Measurements from ENCODE around the gene FNDC8. TPM values are rescaled to one million over a fixed set of nuclear protein-coding genes. Genes with fewer than 3 reads are reported as not detected.
"Not testable (repeated sequence)": the region's sequence is repeated elsewhere in the genome, so short reads cannot be mapped to it uniquely, and the experiment has no call there.

The FNDC8 gene
- total and polyA plus RNA-seq, 2 experiments from 2014 or later = not detected

DNA sequence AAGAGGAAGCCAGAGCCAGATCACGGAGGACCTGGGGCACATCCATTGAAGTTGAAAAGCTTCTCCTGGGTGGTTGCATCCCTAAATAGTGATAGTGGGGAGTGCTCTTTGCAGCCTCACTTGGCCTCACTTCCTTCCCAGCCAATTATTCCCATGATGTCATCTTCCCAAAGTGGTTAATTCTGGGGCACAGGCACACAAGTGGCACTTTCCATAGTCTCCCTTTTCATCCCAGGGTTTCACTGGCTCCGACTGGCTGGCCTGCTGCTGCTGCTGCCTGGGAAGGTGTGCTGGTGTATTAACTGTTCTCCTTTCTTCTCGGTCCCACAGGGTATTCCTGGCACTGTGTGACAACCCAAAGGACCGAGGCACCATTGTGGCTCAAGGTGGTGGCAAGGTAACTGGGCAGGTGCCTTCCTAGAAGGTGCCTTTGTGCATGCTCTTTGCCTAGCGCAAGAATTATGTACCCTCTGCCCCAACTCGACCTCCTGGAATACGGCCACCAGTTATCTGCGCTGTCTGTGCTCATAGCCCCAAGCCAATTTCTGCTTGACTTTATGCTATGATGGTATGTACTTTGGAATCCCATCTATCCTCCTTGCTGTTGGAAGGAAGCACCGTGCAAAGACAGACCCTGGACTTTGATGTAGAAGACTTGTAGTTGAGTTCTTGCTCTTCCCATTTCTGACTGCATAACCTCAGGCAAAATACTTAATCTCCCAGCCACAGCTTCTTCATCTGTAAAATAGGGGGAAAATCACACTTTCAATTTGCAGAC, 54.4 kb downstream of the FNDC8 start:
- no peaks in the 10 kb centered on the region for H3K9me3 ChIP-seq (ENCODE audit: low read depth)
- H3K36me3 ChIP-seq = peaks cover 76% of the 10 kb centered on the region
- no peaks in the 10 kb centered on the region for H3K4me1 ChIP-seq (ENCODE audit: low read depth)
- DNase-seq (ENCODE audit: low read depth in 1 of 2, low spot score in 1 of 2) = no peak
- TF ChIP-seq, protein P1, sequence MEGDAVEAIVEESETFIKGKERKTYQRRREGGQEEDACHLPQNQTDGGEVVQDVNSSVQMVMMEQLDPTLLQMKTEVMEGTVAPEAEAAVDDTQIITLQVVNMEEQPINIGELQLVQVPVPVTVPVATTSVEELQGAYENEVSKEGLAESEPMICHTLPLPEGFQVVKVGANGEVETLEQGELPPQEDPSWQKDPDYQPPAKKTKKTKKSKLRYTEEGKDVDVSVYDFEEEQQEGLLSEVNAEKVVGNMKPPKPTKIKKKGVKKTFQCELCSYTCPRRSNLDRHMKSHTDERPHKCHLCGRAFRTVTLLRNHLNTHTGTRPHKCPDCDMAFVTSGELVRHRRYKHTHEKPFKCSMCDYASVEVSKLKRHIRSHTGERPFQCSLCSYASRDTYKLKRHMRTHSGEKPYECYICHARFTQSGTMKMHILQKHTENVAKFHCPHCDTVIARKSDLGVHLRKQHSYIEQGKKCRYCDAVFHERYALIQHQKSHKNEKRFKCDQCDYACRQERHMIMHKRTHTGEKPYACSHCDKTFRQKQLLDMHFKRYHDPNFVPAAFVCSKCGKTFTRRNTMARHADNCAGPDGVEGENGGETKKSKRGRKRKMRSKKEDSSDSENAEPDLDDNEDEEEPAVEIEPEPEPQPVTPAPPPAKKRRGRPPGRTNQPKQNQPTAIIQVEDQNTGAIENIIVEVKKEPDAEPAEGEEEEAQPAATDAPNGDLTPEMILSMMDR (IDR thresholded peaks at IDR 0.05; ENCODE audit: low read depth, low read length) = no peak
- H3K27me3 ChIP-seq = no peaks in the 10 kb centered on the region
- no peak overlapping the region for H3K4me3 ChIP-seq
- H3K27ac ChIP-seq = no peak overlapping the region

DNA sequence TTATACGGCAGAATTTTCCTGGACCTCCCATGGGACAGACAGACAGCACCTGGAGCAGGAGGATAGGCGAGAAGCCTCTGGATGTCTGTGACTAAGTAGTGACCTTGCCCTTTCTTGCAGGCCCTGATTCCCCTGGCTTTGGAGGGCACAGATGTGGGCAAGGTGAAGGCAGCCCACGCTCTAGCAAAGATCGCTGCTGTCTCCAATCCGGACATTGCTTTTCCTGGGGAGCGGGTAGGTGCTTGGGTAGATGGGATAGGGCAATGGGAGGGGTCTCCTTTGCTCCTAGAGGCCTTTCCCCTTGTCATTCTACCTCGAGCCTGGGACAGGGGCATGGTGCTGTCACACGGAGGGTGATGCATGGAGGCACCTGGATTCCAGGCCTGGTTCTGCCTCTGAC, 55.5 kb downstream of the FNDC8 start:
- TF ChIP-seq, protein P1 (IDR thresholded peaks at IDR 0.05; ENCODE audit: low read depth, low read length) = no peak
- Histone ChIP-seq H3K4me1 (ENCODE audit: low read depth) (no peaks in the 10 kb centered on the region), H3K27ac (no peak overlapping the region), H3K9me3 (ENCODE audit: low read depth) (no peaks in the 10 kb centered on the region), H3K36me3 (peaks cover 71% of the 10 kb centered on the region), H3K27me3 (no peaks in the 10 kb centered on the region), H3K4me3 (no peak overlapping the region)
- no peak for DNase-seq (ENCODE audit: low read depth in 1 of 2, low spot score in 1 of 2)

DNA sequence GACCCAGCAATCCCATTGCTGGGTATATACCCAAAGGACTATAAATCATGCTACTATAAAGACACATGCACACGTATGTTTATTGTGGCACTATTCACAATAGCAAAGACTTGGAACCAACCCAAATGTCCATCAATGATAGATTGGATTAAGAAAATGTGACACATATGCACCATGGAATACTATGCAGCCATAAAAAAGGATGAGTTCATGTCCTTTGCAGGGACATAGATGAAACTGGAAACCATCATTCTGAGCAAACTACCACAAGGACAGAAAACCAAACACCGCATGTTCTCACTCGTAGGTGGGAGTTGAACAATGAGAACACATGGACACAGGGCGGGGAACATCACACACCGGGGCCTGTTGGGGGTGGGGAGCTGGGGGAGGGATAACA, 58.0 kb downstream of the FNDC8 start:
- DNase-seq (ENCODE audit: low read depth in 1 of 2, low spot score in 1 of 2); H3K27ac ChIP-seq; H3K27me3 ChIP-seq; H3K4me3 ChIP-seq; H3K4me1 ChIP-seq (ENCODE audit: low read depth); H3K9me3 ChIP-seq (ENCODE audit: low read depth): not testable (repeated sequence)
- H3K36me3 ChIP-seq = peaks cover 74% of the 10 kb centered on the region

Other genes with a start within 250 kb of the FNDC8 start
- 4.8 and 5.6 TPM in 2 replicates for gene CCT6B, start 160.2 kb upstream of the FNDC8 start, total RNA-seq
- gene CCT6B, start 160.2 kb upstream of the FNDC8 start, polyA plus RNA-seq = 4.7 and 5.6 TPM in 2 replicates
- gene ZNF830, start 160.1 kb upstream of the FNDC8 start, total RNA-seq = 11.5 and 19.0 TPM in 2 replicates
- gene ZNF830, start 160.1 kb upstream of the FNDC8 start, polyA plus RNA-seq = 20.4 and 20.9 TPM in 2 replicates
- gene LIG3, start 141.1 kb upstream of the FNDC8 start, total RNA-seq = 48.9 and 85.5 TPM in 2 replicates
- gene LIG3, start 141.1 kb upstream of the FNDC8 start, polyA plus RNA-seq = 27.9 and 37.7 TPM in 2 replicates
- gene RFFL, start 57.9 kb upstream of the FNDC8 start, total RNA-seq = 8.6 and 22.3 TPM in 2 replicates
- gene RFFL, start 57.9 kb upstream of the FNDC8 start, polyA plus RNA-seq = 3.7 and 4.9 TPM in 2 replicates
- gene RAD51D, start 1.8 kb upstream of the FNDC8 start, total RNA-seq = 4.9 and 5.8 TPM in 2 replicates
- gene RAD51D, start 1.8 kb upstream of the FNDC8 start, polyA plus RNA-seq = 14.0 and 15.1 TPM in 2 replicates
- gene NLE1, start 20.7 kb downstream of the FNDC8 start, total RNA-seq = 19.9 and 20.9 TPM in 2 replicates
- 11.4 and 12.0 TPM in 2 replicates for gene NLE1, start 20.7 kb downstream of the FNDC8 start, polyA plus RNA-seq
- gene UNC45B, start 26.2 kb downstream of the FNDC8 start, total RNA-seq = 238 and 241 TPM in 2 replicates
- gene UNC45B, start 26.2 kb downstream of the FNDC8 start, polyA plus RNA-seq = 174 and 197 TPM in 2 replicates
- gene SLC35G3, start 72.8 kb downstream of the FNDC8 start, total RNA-seq = 0.21 TPM in 1 of 2 replicates, not detected in the other
- 0.11 and 0.65 TPM in 2 replicates for gene SLC35G3, start 72.8 kb downstream of the FNDC8 start, polyA plus RNA-seq
- 6.2 and 8.3 TPM in 2 replicates for gene SLFN5, start 121.5 kb downstream of the FNDC8 start, total RNA-seq
- 2.7 and 8.9 TPM in 2 replicates for gene SLFN5, start 121.5 kb downstream of the FNDC8 start, polyA plus RNA-seq